Fibroblast of skin of abdomen (primary cell): ENCODE results near the gene MGAT1.
"Not testable (repeated sequence)": the region's sequence is repeated elsewhere in the genome, so short reads cannot be mapped to it uniquely, and the experiment has no call there.

ENCODE experiments used
- DNase-seq: peaks from one replicate; pipeline ENCODE4 v3.0.0-alpha.2; 2013

Gene MGAT1

GRCh38 chr5:180803181-180804128 is 849 bp upstream of the MGAT1 start:
- DNase-seq: no peak

DNA sequence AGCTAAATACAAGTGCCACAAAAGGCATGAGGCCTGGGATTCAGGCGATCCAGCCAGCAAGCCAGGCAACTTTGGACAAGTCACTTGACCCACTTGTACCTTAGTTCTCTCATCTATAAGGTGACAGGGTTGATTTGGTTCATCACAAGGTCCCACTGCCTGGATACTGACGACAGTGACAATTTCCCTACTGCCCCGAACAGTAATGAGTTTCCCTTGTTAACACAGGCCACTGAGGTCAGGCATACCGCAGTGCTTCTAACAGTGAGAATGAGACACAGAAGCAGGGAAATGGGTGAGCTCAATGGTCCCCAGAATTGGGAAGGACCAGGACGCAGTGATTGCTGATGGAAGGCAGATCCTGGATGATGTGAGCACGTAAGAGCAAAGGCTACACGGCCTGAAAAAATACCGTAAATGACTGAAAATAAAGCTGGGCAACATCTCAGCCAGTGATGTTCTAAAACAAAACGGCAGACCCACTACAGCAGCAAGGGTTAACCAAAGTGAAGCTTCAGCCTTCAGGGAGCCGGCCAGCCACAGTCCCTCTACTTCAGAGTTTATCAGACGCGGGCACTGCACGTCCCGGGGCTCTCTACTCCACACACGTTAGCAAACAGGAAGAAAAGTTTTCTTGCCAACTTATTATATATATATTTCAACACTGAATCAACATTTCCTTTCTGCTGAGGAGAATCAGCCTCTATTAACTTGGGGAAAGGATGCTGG is 846 bp downstream of the MGAT1 start:
- no peak for DNase-seq

DNA sequence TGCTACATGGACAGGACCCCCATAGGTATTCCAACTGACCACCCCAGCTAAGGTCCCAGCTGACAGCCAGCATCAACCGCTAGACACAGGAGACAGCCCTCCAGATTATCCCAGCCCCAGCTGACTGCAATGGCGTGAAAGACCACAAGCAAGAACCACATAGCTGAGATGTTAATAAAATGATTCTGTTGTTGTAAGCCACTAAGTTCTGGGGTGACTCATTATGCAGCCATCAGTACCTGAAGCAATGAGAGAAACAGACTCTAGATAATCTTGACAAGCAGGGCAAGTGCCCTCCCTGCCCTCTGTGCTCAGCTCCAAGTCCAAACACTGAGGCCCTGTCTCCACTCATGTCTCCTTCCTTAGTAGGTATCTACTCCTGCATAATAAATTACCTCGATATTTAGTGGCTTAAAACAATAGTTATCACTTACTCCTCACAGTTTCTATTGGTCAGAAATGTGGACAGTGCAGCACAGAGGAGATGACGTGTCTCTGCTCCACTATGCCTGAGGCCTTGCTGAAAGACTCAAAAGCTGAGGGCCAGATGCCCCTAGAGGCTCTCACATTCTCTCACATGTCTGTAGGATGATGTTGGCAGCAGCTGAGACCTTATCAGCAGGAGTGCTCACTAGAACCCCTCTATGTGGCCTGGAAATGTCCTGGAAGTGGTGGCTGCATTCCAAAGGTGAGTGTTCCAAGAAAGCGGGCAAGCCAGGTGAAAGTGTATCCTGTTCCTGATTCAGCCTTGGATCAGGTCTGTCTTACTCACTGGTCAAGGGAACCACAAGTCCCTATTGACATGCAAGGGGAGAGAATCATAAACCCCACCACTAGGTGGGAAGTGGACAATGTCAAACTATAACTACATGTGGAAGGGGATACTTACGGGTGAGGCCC is 2.5 kb downstream of the MGAT1 start:
- peak; percentile 82 for DNase-seq

- DNase-seq: no peak
Measured at GRCh38 chr5:180799194-180799593, 3.4 kb downstream of the MGAT1 start.

GRCh38 chr5:180798193-180798592 is 4.4 kb downstream of the MGAT1 start:
- no peak for DNase-seq

GRCh38 chr5:180797256-180798192 is 5.1 kb downstream of the MGAT1 start:
- no peak for DNase-seq

DNA sequence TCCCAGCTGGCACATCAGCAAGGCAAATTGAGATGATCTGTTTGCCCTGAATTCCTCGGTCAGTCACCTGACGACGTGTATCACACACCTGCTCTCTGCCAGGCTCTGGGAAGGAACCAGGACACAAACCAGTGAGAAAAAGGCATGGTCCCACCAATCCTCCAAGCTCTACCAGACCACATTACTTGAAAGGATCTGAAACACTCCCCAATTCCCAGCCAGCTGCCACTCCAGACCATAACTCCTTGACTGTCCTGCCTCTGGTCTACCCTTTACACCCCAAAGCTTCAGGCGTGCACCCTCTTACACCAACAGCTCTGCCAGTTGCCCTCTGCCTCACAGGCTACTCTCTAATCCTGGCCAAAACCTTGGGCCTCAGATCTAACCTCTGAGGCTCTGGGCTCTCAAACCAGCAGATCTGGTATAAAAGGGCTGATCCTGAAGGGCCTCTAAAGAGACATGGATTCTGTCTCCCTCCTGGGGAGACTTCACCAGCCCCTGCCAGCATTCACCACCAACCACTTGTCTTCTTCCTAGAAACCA is 6.8 kb downstream of the MGAT1 start:
- DNase-seq: no peak

DNA sequence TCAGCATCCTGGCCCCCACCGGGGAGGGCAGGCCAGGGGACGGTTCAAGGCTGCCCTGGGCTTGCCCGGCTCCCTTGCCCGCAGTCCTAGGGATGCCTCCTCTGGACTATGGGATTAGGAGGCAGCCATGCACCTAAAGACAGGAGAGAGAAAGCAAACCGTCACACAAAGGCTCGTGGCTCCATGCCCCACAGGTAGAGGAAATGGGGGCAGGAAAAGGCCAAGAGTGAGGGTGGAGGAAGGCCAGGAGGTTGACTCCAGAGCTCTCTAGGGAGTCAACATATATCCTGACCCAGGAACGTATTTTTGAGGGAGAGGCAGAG is 9.7 kb downstream of the MGAT1 start:
- no peak for DNase-seq

- DNase-seq: no peak
Measured at GRCh38 chr5:180792287-180792964, 10.2 kb downstream of the MGAT1 start.

GRCh38 chr5:180791611-180792213 is 10.9 kb downstream of the MGAT1 start:
- DNase-seq: no peak

DNA sequence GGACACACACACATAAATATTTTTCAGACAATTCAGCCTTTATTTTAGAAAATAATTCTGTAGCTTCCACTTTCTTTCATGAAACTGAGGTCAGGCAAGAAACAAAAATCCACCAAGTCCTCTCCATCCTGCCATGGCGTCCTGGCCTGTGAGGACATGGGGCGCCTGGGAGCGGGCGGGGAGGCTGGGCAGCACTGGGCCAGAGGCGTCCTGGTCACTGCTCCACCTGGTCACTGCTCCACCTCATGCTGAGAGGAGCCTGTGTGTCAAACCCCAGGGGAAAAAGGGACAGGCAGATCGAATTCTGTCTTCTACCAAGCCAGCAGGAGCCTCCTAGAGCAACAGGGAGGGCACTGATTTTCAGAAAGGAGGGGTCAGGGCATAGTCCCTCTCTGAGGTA is 12.1 kb downstream of the MGAT1 start:
- DNase-seq: no peak

- no peak for DNase-seq
Measured at GRCh38 chr5:180790020-180790419, 12.6 kb downstream of the MGAT1 start.

- not testable (repeated sequence) for DNase-seq
Measured at GRCh38 chr5:180788651-180789410, 13.8 kb downstream of the MGAT1 start.

DNA sequence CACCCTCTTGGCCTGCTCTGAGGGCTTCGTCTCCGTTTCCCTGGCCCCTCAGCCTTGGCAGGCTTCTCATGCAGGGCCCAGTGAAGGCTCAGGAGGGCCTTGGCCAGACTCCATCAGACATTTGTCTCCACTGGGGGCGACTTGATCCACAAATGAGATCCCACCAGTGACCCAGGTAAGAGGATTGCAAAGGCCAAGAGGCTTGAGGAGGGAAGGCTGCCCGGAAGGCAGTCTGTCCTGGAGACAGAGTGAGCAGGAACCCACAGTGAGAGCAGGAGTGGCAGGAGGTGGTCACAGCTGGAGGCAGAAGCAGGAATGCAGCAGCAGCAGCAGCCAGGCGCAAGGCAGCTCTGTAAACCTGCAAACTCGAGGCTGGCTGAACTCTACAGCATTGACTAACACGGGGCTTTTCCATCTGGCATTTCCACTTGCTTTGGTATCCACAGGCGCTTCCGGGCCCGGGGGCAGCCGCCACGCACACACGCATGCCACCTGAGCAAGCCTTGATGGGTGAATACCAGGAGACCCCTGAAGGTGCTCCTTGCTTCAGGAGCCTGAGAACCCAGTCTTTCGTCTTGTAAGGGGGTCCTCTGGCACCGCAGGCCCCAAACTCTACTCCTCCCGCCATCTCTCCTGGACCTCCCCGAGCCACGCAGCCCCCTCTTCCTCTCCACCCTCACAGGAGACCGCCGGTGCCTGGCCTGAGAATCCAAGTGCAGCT is 14.7 kb downstream of the MGAT1 start:
- peak; percentile 41 for DNase-seq

GRCh38 chr5:180786531-180787398 is 15.8 kb downstream of the MGAT1 start:
- no peak for DNase-seq

- DNase-seq: peak; percentile 91
Measured at GRCh38 chr5:180785794-180786221, 16.8 kb downstream of the MGAT1 start.

- peak; percentile 78 for DNase-seq
Measured at GRCh38 chr5:180785121-180785781, 17.4 kb downstream of the MGAT1 start.
